GM21515 (cell line): Measurements from ENCODE around the gene PAGE4.

Source experiments
- ATAC-seq: cut with Tn5 transposase; IDR thresholded peaks from one replicate; pipeline ENCODE4 v1.9.1; 2021; ENCODE audit not compliant: unreplicated experiment

The PAGE4 gene, protein sequence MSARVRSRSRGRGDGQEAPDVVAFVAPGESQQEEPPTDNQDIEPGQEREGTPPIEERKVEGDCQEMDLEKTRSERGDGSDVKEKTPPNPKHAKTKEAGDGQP

DNA sequence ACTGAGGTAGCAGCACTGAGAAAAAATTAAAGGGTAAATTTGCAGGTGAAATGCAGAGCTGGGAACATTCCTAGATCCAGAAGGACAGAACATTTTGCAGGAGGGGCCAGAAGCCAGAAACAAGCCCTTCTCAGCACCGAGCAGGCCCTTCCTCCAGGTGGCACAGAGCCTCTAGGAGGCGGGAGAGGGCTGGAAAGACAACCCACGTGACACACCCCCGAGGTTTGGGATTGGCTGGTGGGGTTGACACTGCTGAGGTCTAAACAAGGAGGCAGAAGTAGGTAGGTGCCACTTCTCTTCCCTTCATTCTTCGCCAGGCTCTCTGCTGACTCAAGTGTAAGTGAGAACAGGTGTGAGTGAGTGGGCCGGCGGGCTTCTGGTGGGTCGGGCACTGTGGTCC is at the start of gene PAGE4:
Gene PAGE4 (plus strand): TSS at position 288 of the 400 bp plus-strand sequence. CDS start 1,126 bp downstream, outside the sequence.
- ATAC-seq = no peak

DNA sequence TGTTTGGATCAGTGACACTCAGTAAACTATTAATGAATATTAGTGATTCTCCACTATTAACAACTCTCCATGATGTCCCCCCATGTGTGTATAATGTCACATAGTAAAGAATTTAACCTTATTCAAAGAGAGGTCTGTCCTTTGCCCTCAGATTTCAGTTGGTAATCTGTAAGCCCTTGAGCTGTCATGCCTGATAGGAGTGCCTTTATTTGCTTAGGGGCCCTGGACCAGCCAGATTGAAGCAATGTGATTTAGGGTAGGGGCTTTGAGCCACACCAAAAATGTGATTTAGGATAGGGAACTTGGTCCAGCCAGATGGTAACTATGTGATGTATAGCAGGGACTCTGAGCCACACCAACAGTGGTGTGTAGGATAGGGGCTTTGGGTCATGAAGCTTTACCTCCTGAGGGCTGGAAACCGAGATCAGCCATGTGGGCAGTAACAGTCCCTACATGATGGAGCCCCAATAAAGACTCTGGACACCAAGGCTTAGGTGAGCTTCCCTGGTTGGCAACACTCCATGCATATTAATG is 44.3 kb upstream of the PAGE4 start:
- ATAC-seq = no peak

DNA sequence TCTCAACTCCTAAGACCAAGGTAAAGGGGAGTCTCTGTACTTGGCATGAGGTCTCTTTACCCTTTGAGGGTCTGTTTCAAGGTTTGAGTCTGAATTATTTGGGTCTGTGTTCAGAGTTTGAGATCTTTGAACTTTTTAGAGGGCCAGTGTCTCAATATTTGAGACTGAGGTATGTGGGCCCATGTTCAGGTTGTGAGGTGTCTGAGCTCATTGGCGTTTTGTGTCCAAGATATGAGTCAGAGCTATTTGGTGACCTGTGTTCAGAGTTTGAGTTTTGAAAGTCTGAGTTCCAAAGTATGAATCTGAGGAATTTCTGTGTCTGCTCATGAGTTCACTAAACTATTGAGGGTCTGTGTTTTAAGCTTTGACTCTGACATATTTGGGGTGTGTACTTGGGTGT is 36.7 kb upstream of the PAGE4 start:
- no peak for ATAC-seq

DNA sequence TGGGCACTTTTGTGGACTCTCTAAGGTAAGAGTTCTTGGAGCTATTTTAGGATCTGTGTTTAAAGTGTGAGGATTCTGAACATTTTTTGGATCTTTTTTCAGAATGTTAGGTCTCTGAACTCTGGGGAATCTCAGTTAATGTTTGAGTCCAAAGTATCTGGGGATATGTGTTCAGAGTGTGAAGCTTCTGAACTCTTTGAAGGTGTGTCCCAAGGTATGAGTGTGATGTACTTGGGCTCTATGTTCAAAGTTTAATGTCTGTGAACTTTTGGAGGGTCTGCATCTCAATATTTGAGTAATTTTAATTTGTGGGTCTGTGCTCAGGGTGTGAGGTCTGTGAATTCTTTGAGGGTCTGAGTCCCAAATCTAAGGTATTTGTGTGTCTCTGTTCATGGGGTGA is 35.4 kb upstream of the PAGE4 start:
- no peak for ATAC-seq

DNA sequence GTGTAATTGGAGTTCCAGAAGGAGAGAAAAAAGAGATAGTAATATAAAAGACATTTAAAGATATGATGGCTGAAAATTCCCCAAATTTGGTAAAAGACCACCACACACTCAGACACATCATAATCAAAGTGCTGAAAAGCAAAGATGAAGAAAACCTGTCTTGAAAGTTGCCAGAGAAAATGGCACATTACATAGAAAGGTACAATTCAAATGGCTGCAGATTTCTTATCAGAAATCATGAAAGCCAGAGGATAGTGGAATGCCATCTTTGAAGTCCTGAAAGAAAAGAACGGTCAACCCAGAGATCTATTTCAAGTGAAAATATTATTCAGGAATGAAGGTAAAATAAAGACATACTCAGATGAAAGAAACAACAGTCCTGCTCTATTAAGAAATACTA is 29.3 kb upstream of the PAGE4 start:
- ATAC-seq = no peak

DNA sequence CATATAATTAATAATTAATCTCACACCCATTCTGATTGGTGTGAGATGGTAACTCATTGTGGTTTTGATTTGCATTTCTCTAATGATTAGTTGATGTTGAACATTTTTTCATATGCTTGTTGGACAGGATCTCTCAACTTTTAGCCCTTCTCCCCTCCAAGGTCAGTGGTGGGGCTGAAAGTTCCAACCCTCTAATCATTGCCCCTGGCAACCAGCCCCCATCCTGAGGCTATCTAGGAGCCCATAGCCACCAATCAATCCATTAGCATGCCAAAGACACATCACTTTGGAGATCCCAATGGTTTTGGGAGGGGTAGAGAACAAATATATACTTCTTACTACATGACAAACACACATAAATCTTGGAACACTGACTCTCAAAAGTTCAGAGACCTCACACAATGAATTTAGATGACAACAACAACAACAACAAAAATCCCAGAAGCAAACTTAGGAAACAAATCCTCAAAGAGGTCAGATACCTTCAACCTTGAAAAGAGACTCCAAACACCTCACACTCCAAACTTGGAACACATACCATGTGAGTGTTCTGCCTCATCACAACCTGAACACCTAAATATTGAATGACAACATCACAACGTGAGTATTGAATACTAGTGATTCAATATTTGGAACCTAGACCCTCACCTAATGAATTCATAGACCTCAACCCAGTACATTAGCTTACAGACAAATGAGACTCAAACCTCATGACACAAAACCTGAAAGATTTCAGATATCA is 19.0 kb upstream of the PAGE4 start:
- ATAC-seq = no peak

DNA sequence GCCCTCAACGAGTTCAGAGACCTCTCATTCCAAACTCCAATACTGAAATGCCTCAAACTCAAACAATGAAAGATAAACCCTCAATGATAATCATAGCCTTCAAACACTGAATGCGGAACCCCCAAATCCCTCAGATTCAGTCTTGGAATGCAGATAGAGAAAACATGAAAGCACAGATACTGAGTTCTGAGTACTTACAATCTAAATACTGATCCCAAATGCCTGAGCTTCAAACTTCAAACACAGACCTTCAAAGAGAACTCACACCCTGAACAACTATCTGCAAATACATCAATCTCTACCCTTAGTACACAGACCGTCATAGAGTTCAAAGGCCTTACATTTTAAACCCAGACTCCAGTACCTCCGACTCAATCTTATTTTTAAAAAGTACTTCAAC is 16.9 kb upstream of the PAGE4 start:
- ATAC-seq = no peak

DNA sequence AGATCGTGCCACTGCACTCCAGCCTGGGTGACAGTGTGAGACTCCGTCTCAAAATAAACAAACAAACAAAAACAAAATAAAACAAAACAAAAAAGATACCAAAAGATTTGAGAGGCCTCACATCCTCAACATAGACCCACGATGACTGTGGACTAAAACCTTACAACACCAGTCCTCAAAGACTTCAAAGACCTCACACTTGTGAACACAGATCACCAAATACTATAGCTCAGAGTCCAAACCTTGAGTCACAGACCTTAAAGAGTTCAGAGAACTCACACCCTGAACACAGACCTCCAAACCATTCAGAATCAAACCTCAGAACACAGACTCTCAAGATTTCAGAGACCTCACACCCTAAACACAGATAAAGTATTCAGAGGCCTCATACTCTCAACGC is 12.7 kb upstream of the PAGE4 start:
- ATAC-seq = no peak

DNA sequence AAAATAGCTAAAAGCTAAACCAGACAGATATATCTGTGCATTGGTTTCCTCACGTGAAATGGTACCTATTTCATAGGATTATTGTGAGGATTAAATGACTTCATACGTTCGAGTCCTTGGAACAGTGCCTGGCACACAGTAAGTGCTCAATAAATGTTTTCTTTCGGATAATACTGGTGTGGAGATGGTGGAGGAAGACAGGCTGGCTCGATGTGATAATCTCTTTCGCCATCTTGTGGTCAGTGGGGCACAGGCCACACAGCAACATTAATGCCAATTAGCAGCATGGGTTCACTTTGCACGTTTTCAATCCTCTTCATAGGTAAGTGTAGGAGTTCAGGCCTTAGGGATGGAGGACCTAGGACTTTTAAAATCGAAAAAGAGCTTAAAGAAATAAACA is 9.3 kb downstream of the PAGE4 start:
- ATAC-seq = no peak

DNA sequence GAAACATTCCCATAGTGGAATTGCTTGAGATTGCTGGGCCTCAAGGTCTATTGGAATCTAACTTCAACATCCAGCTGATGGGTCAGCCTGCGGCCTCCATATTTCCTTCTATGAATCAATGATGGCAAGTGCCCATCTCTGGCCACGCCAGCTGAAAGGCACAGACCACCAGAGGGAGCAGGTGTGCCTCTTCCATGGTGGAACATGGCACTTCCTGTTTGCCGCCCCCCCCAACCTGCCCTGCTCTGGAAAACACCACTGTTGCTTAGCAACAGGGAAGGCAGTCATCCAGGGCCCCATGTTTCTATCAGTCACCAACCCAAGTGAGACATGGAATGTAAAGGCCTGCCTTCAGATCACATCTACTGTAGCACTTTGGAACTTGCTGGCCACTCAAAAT is 11.6 kb downstream of the PAGE4 start:
- ATAC-seq = no peak

DNA sequence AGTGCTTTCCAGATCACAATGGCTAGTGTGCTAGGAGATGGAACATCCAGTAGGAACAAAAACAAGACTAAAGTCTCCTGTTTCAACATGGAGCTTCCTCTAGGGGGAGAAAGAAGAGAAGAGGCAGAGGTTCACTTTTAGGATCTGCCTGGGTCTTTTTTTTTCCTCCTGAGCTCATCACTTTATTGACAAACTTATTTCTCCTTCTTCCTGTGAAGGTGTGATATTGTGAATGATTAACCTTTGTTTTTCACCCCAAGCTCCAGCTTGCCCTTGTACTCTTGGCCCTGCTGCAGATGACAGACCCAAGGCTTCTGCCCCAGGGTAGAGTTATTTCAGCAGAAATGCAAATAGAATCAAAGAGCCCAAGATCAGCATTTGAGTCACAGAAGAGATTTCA is 13.5 kb downstream of the PAGE4 start:
- no peak for ATAC-seq

DNA sequence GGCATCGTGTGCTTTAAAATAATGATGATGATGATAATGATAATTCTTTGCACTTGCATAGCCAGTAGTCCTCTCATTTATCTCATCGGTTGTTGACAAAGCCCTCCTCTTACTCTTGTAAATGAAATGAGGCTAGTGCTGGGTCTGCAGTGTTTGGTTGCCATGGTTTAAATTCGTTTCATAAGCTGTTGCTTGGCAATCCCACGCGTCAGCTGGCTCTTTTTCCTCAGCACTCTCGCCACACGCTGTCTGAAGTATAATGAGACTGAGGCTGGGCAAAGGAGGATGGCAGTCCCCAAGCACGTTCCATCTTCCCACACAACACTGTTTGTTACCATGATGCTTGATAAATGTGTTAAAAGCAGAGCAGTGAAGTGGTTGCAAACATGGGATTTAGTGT is 15.5 kb downstream of the PAGE4 start:
- no peak for ATAC-seq

DNA sequence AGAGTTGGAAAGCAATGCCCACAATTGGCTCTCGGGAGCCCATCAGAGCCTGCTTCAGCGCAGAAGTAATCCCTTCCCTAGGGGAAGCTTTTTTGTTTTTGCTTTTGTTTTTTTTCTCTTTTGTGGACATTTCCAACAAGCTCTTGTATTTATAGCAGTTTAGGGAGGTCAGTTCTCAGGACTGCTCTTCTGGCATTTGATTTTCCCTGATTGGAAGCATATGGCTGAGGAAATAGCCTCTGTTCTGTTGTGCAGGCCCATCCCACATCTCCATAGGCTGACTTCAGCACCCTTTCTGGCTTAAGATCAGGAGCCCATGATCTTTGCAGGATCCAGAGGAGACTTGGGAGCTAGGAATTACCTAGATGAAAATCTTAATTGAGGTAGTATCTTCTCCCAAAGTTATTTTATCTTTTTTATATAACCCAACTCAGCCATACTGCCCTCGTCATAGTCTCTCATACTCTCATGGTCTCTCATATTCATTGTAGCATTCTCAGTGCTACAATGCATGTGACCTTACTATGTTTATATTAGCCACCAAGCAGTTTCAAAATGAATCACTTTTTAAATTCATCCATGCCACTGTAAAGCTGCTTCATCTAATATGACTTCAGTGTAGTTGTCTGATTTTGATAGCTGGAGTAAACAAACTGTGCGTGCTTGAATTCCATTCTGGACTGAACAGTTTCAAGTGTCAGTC is 16.7 kb downstream of the PAGE4 start:
- ATAC-seq = no peak

DNA sequence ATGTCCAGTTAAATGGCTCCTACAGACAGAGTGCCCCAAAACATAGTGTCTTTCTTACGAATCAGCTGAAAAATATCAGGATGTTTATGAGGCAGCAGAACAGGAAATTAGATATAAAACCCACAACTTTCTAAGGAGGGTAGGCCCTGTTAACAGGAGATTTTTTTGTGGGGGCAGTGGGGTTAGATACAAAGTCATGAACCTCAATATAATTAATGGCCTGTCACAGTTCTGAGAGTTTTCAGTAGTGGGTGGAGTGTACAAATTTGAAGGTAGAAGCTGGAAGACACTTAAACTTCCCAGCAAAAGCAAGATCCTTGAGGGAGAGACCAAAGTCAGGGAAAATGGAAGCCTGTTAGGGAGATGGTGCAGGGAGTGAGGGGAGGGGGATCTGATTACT is 17.4 kb downstream of the PAGE4 start:
- ATAC-seq = no peak

DNA sequence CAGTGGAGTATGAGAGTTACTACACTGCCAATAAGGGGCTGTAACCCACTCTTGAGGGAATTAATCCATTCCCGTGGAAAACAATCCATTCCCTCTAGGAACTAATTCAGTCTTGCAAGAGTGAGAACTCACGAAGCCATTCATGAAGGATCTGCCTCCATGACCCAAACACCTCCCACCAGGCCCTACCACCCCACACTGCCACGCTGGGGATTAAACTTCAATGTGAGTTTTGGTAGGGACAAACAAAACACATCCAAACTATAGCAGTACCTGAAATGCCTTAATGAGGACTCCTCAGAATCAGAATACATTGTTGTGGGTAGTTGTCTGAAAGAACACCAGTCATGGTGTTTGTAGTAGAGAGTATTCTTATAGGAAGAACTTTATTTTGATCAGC is 19.2 kb downstream of the PAGE4 start:
- no peak for ATAC-seq

DNA sequence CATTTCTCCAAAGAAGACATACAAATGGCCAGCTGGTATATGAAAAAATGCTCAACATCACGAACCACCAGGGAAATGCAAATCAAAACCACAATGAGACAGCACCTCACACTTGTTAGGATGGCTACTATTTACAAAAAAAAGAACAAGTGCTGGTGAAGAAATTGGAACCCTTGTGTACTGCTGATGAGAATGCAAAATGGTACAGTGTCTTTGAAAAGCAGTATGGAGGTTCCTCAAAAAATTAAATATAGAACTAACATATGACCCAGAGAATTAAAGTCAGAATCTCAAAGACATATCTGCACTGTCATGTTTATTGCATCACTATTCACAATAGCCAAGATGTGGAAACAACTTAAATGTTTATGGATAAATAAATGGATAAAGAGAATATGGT is 20.9 kb downstream of the PAGE4 start:
- ATAC-seq = no peak

DNA sequence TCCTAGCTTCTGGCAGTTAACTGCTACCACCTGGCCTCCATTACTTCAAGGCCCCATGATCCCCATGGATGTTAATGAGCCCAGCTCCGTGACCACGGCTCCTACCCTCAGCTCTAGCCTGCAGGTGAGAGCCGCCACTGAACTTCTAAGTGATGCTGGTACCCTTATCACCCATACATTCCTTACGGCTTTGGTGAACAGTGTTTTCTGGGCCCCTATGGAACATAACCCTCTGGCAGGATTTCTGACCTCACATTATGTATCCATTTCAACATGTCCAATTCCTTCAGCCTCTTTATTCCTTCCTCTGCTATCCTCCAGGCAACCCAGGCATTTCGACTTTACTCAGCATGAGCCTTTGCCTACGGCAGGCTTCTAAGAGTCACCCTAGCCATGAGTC is 24.6 kb downstream of the PAGE4 start:
- ATAC-seq = no peak

DNA sequence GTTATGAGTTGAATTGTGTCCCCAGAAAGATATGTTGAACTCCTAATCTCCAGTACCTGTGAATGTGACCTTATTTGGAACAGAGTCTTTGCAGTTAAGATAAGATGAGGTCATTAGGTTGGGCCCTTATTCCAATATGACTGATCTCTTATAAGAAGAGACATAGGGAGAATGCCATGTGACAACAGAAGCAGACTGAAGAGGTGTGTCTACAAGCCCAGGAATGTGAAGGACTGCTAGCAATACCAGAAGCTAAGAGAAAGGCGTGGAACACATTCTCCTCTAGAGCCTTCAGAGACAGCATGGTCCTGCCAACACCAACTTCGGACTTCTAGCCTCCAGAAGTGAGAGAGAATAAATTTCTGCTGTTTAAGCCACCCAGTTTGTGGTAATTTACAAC is 27.7 kb downstream of the PAGE4 start:
- ATAC-seq = no peak

DNA sequence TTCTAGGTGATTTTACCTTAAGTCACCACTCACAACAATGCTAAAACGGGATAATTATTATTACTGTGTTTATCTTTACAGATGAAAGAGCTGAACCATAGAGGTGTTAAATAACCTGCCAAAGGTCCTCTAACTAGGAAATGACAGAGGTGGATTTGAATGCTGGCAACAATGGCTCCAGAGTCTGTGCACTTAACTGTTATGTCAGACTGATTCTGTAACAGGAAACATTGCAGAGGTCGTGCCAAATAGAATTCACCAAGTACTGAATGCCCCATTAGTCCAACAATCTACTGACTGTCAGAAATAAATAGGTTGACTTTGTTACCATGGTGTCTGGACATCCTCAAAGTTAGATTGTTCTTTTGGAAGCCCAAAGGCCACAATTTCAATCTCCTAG is 29.2 kb downstream of the PAGE4 start:
- ATAC-seq = no peak

DNA sequence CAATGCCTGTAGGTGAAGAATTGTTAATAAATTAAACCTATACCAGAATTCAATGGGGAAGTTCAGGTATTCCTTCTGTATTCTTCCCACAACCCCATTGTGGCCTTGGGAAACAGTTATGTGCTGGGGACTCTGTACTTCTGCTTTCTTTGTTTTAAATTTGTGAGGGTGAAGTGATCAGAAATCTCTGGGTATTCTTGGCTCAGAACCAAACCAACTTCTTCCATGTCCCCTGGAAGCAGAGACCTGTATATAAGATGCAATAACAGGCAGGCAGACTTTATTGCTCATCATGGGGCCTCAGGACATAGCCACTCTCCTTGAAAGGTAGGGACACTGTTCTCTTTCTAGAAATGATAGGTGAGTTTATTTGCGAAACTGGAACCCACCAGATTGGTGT is 30.4 kb downstream of the PAGE4 start:
- no peak for ATAC-seq

DNA sequence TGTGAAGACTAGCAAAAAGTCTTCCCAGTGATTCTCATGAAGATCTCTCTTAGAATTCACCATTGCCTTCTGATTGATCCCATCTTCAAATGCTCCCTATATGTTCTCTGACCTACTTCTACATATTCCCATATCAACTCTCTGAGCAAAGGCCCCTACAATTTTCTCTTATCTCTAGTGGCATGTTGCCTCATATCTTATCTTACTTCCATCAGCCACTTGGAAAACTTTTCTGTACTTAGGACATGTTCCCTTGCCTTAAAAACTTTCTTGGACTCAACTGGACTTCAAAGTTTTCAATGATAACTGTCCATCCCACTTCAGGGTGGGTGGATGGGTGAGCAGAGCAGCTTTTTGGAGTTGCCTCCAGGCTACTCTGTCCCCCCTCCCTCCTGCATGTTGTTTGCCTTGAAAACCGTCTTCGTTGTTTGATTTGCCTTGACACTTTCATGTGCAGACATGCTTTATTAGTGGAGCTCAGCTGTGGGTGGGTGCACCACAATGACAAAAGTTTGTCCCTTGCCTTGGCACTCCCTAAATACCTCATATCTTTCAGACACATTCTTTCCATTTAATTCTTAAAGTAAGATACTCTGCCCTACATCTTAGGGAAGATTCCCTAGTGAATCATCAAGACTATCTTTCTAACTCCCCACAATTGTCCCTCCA is 31.9 kb downstream of the PAGE4 start:
- ATAC-seq = no peak

DNA sequence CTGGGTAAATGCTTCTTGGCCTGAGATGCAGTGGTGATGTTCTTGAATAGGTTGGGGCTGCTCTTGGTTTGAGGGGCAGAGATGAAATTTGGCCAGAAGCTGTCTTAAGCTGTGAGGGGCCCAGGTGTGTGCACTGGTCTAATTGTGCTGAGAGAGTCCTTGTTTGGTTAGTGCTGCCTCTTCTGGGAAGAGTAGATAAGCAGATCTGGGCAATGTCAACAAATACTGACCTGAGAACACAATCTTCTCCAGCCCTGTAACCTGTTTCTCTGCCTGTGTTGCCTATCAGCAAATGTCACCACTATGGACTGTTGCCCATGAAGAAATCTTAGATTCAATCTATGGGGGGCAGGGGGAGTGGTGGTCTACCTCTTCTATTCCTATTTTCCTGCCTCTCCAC is 33.0 kb downstream of the PAGE4 start:
- ATAC-seq = no peak
